K562 (cell line): ENCODE measurements around the gene CFDP1. TPM values are rescaled to one million over a fixed set of nuclear protein-coding genes. Genes with fewer than 3 reads are reported as not detected.

Experiments used
- TFE3 ChIP-seq: fragments of 450-650 bp; formaldehyde crosslinking; IDR thresholded peaks from 2 replicates; pipeline ENCODE4 v1.4.0; 2020; ENCODE audit warnings: mild to moderate bottlenecking, mixed read lengths
- ZNF431 ChIP-seq: sonication (generic); formaldehyde crosslinking; IDR thresholded peaks from 2 replicates; pipeline ENCODE4 v1.8.0; 2022; ENCODE audit warnings: mild to moderate bottlenecking, missing genetic modification reagents
- ZNF561 ChIP-seq: fragments of 450-650 bp; formaldehyde crosslinking; conservative IDR thresholded peaks from 2 replicates; pipeline ENCODE4 v1.4.0; 2020; ENCODE audit warnings: mild to moderate bottlenecking, moderate library complexity
- polyA plus RNA-seq, 8 experiments: library from polyadenylated mRNA; depleted of rRNA in 4 of 8; stranded (reverse) in 5 of 8; unstranded in 3 of 8; fragments of >200 nt; fragmentation: Nextera tagmentation in 2 of 8; fragmentation: Illumina TruSeq in 1 of 8; extraction: Ambion mirVana in 2 of 8; extraction: Trizol in 1 of 8; gene quantifications; 2 replicates each; pipeline versions ENCODE4 v1.2.1 to v1.2.3, GENCODE V29; 2011 to 2014; ENCODE audit warnings: inconsistent platforms in 1 of 8, missing spikeins in 1 of 8
- total RNA-seq, 7 experiments: library from RNA; depleted of rRNA in 6 of 7; stranded (reverse); fragments of >200 nt in 6 of 7; fragmentation: Illumina TruSeq in 2 of 7; extraction: Trizol in 2 of 7; gene quantifications; 2 replicates each; pipeline versions ENCODE4 v1.2.1 to v1.2.3, GENCODE V29; 2011 to 2021; ENCODE audit warnings: low replicate concordance in 1 of 7
- TF ChIP-seq, protein P1 (sequence below): fragments of 250-450 bp; sonication (Bioruptor Pico); IDR thresholded peaks from 2 replicates; pipeline ENCODE4 v1.4.0; 2020

CFDP1 gene
- total and polyA plus RNA-seq, 9 of the 15 experiments (the other 6 are each of a cell fraction or from before 2014, with no cell fraction given), result 31.5 to 78.4 (median 61.7) TPM

GRCh38 chr16:75362846-75363245 lies 70.5 kb downstream of the CFDP1 start (continued):
- TF ChIP-seq, protein P1, sequence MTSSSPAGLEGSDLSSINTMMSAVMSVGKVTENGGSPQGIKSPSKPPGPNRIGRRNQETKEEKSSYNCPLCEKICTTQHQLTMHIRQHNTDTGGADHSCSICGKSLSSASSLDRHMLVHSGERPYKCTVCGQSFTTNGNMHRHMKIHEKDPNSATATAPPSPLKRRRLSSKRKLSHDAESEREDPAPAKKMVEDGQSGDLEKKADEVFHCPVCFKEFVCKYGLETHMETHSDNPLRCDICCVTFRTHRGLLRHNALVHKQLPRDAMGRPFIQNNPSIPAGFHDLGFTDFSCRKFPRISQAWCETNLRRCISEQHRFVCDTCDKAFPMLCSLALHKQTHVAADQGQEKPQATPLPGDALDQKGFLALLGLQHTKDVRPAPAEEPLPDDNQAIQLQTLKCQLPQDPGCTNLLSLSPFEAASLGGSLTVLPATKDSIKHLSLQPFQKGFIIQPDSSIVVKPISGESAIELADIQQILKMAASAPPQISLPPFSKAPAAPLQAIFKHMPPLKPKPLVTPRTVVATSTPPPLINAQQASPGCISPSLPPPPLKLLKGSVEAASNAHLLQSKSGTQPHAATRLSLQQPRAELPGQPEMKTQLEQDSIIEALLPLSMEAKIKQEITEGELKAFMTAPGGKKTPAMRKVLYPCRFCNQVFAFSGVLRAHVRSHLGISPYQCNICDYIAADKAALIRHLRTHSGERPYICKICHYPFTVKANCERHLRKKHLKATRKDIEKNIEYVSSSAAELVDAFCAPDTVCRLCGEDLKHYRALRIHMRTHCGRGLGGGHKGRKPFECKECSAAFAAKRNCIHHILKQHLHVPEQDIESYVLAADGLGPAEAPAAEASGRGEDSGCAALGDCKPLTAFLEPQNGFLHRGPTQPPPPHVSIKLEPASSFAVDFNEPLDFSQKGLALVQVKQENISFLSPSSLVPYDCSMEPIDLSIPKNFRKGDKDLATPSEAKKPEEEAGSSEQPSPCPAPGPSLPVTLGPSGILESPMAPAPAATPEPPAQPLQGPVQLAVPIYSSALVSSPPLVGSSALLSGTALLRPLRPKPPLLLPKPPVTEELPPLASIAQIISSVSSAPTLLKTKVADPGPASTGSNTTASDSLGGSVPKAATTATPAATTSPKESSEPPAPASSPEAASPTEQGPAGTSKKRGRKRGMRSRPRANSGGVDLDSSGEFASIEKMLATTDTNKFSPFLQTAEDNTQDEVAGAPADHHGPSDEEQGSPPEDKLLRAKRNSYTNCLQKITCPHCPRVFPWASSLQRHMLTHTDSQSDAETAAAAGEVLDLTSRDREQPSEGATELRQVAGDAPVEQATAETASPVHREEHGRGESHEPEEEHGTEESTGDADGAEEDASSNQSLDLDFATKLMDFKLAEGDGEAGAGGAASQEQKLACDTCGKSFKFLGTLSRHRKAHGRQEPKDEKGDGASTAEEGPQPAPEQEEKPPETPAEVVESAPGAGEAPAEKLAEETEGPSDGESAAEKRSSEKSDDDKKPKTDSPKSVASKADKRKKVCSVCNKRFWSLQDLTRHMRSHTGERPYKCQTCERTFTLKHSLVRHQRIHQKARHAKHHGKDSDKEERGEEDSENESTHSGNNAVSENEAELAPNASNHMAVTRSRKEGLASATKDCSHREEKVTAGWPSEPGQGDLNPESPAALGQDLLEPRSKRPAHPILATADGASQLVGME (CRISPR knock-in tag), result no peak
- TF ChIP-seq TFE3 (CRISPR knock-in tag) (no peak), ZNF561 (CRISPR knock-in tag) (no peak), ZNF431 (CRISPR knock-in tag) (no peak)
- TF ChIP-seq, all 486 proteins: peak for 0
